Measurements from ENCODE around the gene FBXW11. TPM values are rescaled to one million over a fixed set of nuclear protein-coding genes. Genes with fewer than 3 reads are reported as not detected.

The FBXW11 gene
- total and polyA plus RNA-seq, 8 donors = 47.6 to 56.9 (median 54.4) TPM

DNA sequence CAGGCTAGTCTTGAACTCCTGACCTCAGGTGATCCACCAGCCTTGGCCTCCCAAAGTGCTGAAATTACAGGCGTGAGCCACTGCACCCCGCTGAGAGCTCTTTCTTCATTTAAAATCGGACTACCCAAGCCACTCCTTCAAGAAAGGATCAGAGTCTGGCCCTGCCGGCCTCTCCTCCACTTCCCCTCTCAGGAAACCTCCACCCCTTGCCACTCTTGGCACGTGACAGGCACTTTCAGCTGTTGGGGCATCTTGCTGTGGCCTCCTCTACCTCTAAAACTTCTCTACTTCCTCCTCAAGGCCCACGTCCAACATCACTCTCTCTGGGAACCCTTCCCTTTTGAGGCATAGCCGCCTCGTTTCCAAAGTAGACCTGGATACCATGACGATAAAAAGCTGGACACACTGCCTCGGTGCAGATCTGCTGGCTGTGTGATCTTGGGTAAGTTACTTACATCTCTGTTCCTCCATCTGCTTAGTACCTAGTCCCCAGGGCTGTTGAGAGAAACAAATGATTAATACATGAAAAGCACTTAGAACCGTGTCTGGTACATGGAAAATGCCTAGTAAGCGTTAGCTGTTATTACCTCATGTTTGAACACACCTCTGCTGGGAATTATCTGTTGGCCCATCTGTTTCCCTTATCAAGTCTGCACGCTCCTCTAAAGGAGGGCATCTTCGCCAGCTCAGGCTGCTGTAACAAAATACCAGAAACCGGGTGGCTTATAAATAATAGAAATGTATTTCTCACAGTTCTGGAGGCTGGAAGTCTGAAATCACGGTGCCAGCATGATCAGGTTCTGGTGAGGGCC lies 165.5 kb downstream of the FBXW11 start:
- Histone ChIP-seq H3K27ac (peak overlapping the region in 1 of 2 donors; percentile 69), H3K4me1 (peaks cover 0 to 8% of the 10 kb centered on the region in 2 donors), H3K36me3 (no peaks in the 10 kb centered on the region), H3K4me3 (no peak overlapping the region), H3K27me3 (no peaks in the 10 kb centered on the region), H3K9me3 (no peaks in the 10 kb centered on the region)
- peak in 2 of 4 donors; percentile 56 to 83 for DNase-seq
- TF ChIP-seq, protein P1, sequence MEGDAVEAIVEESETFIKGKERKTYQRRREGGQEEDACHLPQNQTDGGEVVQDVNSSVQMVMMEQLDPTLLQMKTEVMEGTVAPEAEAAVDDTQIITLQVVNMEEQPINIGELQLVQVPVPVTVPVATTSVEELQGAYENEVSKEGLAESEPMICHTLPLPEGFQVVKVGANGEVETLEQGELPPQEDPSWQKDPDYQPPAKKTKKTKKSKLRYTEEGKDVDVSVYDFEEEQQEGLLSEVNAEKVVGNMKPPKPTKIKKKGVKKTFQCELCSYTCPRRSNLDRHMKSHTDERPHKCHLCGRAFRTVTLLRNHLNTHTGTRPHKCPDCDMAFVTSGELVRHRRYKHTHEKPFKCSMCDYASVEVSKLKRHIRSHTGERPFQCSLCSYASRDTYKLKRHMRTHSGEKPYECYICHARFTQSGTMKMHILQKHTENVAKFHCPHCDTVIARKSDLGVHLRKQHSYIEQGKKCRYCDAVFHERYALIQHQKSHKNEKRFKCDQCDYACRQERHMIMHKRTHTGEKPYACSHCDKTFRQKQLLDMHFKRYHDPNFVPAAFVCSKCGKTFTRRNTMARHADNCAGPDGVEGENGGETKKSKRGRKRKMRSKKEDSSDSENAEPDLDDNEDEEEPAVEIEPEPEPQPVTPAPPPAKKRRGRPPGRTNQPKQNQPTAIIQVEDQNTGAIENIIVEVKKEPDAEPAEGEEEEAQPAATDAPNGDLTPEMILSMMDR (IDR thresholded peaks at IDR 0.05) = no peak
- intact Hi-C loops (cut with DNase I) = no loop called here
- peak; percentile 39 for ATAC-seq

DNA sequence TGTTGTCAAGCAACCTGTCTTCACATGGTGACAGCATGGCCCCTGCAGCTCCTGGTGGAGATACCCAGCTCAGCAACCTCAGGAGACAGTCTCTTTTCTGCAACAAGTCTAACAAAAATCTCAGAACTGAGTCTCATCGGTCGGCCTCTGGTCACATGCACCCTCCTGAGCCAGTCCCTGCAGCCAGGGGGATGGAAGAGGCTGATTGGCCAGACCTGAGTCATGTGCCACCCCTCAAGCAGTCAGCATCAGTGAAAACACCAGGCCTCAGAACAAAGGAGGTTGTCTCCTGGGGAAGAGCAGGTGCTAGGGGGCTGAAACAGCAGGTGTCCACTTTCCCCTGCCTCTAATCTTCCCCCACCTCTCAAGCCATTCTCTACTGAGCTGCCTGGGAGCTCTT lies 166.4 kb downstream of the FBXW11 start:
- H3K27ac ChIP-seq = peak overlapping the region in 1 of 2 donors; percentile 69
- no peaks in the 10 kb centered on the region for H3K9me3 ChIP-seq
- ATAC-seq (no peak), DNase-seq (no peak)
- no peaks in the 10 kb centered on the region for H3K36me3 ChIP-seq
- H3K4me3 ChIP-seq = no peak overlapping the region
- H3K27me3 ChIP-seq = no peaks in the 10 kb centered on the region
- H3K4me1 ChIP-seq = peaks cover 0 to 8% of the 10 kb centered on the region in 2 donors
- intact Hi-C loops (cut with DNase I) = no loop called here
- TF ChIP-seq, protein P1 (IDR thresholded peaks at IDR 0.05) = no peak

DNA sequence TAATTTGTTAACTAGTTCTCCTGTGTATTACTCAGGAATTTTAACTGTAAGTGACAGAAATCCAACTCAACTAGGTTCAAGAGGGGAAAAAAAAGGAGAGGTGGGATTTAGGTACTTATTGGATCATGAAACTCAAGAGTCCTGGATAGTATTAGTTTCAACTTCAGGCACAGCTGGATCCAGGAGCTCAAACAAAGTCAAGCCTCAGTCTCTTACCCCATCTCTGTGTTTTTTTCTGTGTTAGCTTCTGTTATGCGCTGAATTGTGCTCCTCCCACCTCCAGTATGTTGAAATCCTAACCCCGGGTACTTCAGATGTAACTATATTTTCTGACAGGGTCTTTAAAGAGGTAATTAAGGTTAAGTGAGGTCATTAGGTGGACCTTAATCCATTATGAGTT lies 167.3 kb downstream of the FBXW11 start:
- H3K36me3 ChIP-seq = no peaks in the 10 kb centered on the region
- no peak overlapping the region for H3K27ac ChIP-seq
- intact Hi-C loops (cut with DNase I) = no loop called here
- TF ChIP-seq, protein P1 (IDR thresholded peaks at IDR 0.05) = no peak
- H3K9me3 ChIP-seq = no peaks in the 10 kb centered on the region
- DNase-seq (no peak), ATAC-seq (no peak)
- H3K4me1 ChIP-seq = peaks cover 0 to 8% of the 10 kb centered on the region in 2 donors
- H3K27me3 ChIP-seq = no peaks in the 10 kb centered on the region
- no peak overlapping the region for H3K4me3 ChIP-seq

DNA sequence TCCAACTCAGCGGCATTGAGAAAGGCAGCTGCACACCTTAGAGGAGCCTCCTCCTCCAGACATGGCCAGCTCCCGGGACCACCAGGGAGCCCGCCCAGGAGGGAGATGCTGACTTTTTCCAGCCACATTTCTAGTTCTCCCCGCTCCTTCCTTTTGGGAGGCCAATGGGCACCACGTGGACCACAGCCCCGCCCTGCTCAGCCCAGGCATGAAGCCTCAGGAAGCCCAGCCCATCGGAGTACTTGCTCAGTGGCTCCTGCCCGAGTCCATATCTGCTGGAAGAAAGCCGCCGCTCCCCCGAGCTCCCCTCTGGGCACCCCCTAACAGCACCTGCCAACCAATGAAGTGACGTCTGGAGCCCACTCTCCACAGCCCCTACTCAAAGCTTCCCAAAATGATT lies 168.4 kb downstream of the FBXW11 start:
- no peak overlapping the region for H3K4me3 ChIP-seq
- no peak for DNase-seq
- intact Hi-C loops (cut with DNase I) = no loop called here
- no peaks in the 10 kb centered on the region for H3K27me3 ChIP-seq
- no peak overlapping the region for H3K27ac ChIP-seq
- H3K9me3 ChIP-seq = peaks cover 0 to 2% of the 10 kb centered on the region in 2 donors
- no peak for ATAC-seq
- TF ChIP-seq, protein P1 (IDR thresholded peaks at IDR 0.05) = no peak
- peaks cover 0 to 8% of the 10 kb centered on the region in 2 donors for H3K4me1 ChIP-seq
- no peaks in the 10 kb centered on the region for H3K36me3 ChIP-seq

DNA sequence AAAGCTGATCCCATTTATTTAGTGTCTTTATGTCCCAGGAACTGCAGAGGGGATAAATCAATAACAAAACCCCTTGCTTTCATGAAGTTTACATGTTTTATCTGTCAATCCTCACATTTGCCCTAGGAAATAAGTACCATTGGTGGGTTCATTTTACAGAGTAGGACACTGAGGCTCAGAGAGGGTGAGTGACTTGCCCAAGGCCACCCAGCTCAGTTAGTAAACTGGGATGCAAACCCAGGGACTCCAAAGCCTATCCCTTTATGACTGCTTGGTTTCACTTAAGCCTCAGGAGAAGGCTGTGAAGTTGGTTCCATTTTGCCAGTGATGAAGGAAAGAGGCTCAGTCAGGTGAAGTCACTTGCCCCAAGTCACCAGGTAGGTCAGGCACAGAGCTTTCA lies 168.9 kb downstream of the FBXW11 start:
- Histone ChIP-seq H3K9me3 (peaks cover 0 to 2% of the 10 kb centered on the region in 2 donors), H3K27me3 (no peaks in the 10 kb centered on the region), H3K36me3 (no peaks in the 10 kb centered on the region), H3K27ac (no peak overlapping the region), H3K4me3 (no peak overlapping the region), H3K4me1 (peaks cover 0 to 4% of the 10 kb centered on the region in 2 donors)
- intact Hi-C loops (cut with DNase I) = no loop called here
- ATAC-seq (no peak), DNase-seq (no peak)
- TF ChIP-seq, protein P1 (IDR thresholded peaks at IDR 0.05) = no peak

All from left lung (tissue), 10 donors.